ENCODE results near the gene XBP1. TPM values are rescaled to one million over a fixed set of nuclear protein-coding genes. Genes with fewer than 3 reads are reported as not detected.

Gene XBP1
- total RNA-seq, 2 experiments from 2014 or later, result 263 to 266 TPM

DNA sequence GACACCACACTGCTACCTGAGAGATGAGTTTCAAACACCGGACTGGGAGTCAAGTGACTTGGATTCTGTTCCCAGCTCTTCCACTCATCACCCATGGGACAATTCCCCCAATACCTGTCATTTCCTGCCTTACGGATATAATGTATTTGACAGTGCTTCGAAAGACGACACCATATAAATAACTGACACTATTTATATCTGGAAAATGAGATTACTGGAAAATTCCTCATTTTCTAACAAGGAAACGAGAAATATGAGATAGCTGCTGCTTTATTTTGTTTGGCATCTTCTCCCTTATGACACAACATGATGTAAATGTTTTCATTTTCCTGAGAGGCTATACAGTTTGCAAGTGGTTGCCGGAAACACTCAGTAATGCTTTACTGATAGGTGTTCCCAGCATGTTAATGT is 49.9 kb downstream of the XBP1 start:
- Mint-ChIP-seq H3K9me3 (no peaks in the 10 kb centered on the region), H3K27ac (no peak overlapping the region), H3K36me3 (ENCODE audit: low read depth) (peaks cover 47% of the 10 kb centered on the region), H3K27me3 (no peaks in the 10 kb centered on the region), H3K4me3 (no peak overlapping the region), H3K4me1 (peaks cover 16% of the 10 kb centered on the region)
- DNase-seq, result no peak
- ChIA-PET CTCF (interaction anchor here (0.7 kb wide), 1 partner anchor 82 kb away, joined by 4 read pairs; no protein-coding TSS in a partner anchor), POLR2A (interaction anchor here (0.9 to 1.6 kb wide), 3 partner anchors 8 to 10 kb away, joined by 3 to 4 read pairs (median 3); partner anchors contain the start of gene CHEK2)

Other genes starting within 250 kb of the XBP1 start
- gene TTC28, start 120.7 kb downstream of the XBP1 start, total RNA-seq, result 1 to 10 TPM in 1 of 2 experiments, under 1 TPM in 1; 0.93 to 1.4 TPM
- 10 to 100 TPM; 38.7 to 39.8 TPM for gene CHEK2, start 58.7 kb downstream of the XBP1 start, total RNA-seq
- gene HSCB, start 58.5 kb downstream of the XBP1 start, total RNA-seq, result 10 to 100 TPM; 14.4 to 16.1 TPM
- gene CCDC117, start 27.9 kb downstream of the XBP1 start, total RNA-seq, result 10 to 100 TPM; 33.6 to 35.2 TPM
- gene ZNRF3, start 83.0 kb upstream of the XBP1 start, total RNA-seq, result under 1 TPM; 0.40 to 0.58 TPM

All from activated CD4-positive, alpha-beta memory T cell treated with anti-CD3 and anti-CD28 coated beads, Interleukin-2, amount 10 ng/mL, durations not matched to agents 7 days and 5 days (primary cell).